Neuron (in vitro differentiated cells): ENCODE results near the gene CD101.

Source experiments
- H2AFZ ChIP-seq: one replicate; pipeline ENCODE4 v1.6.1; 2013; ENCODE audit warnings: low read depth, mild to moderate bottlenecking, inconsistent platforms, low read length, moderate library complexity
- H3K27me3 ChIP-seq: one replicate; pipeline ENCODE4 v1.6.1; 2013; ENCODE audit warnings: low read length; ENCODE audit not compliant: insufficient read depth
- H3K36me3 ChIP-seq: one replicate; pipeline ENCODE4 v1.6.1; 2013; ENCODE audit warnings: low read length; ENCODE audit not compliant: insufficient read depth
- H3K4me1 ChIP-seq: one replicate; pipeline ENCODE4 v1.6.1; 2013; ENCODE audit warnings: low read length; ENCODE audit not compliant: insufficient read depth
- H3K4me3 ChIP-seq: 2 replicates; pipeline ENCODE4 v1.5.1; 2013; ENCODE audit warnings: mild to moderate bottlenecking, low read length, moderate library complexity
- H3K9me3 ChIP-seq: one replicate; pipeline ENCODE4 v1.6.1; 2013; ENCODE audit warnings: low read length

The CD101 gene

GRCh38 chr1:117032681-117033539 lies 31.4 kb downstream of the CD101 start:
- H3K36me3 ChIP-seq, result no peaks in the 10 kb centered on the region
- H2AFZ ChIP-seq, result no peak overlapping the region
- H3K4me3 ChIP-seq, result no peak overlapping the region
- H3K4me1 ChIP-seq, result peaks cover 7% of the 10 kb centered on the region
- H3K27me3 ChIP-seq, result no peaks in the 10 kb centered on the region
- H3K9me3 ChIP-seq, result no peaks in the 10 kb centered on the region

- no peaks in the 10 kb centered on the region for H3K36me3 ChIP-seq
- H3K27me3 ChIP-seq, result no peaks in the 10 kb centered on the region
- H3K4me1 ChIP-seq, result peaks cover 7% of the 10 kb centered on the region
- no peak overlapping the region for H2AFZ ChIP-seq
- H3K9me3 ChIP-seq, result no peaks in the 10 kb centered on the region
- no peak overlapping the region for H3K4me3 ChIP-seq
These were observed 32.2 kb downstream of the CD101 start for GRCh38 chr1:117033772-117034171.

DNA sequence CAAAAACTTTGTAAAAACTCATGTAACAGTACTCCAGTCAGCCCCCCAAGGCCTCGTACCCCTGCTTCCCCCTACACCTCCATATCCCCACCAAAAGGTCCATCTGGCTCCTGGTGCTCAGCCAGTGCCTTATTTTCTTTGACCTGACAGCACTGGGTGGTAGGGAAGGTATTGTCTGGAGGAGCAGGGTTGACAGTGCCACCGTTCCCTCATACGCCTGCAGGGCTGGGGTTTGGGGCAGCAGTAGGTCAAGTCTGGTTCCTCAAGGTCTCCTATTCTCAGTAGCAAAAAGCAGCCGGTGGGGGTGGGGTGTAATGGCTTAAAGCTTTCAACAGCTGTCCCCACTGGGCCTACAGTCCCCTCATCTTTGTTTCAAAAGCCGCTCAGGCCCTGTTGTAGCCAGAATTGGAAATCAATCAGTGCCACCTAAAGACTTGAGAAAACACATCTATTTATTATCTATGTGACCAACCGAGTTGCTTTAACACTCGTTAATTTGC lies 33.3 kb downstream of the CD101 start:
- no peak overlapping the region for H3K4me3 ChIP-seq
- no peaks in the 10 kb centered on the region for H3K36me3 ChIP-seq
- H3K9me3 ChIP-seq, result no peaks in the 10 kb centered on the region
- H3K4me1 ChIP-seq, result peaks cover 7% of the 10 kb centered on the region
- H2AFZ ChIP-seq, result no peak overlapping the region
- no peaks in the 10 kb centered on the region for H3K27me3 ChIP-seq

DNA sequence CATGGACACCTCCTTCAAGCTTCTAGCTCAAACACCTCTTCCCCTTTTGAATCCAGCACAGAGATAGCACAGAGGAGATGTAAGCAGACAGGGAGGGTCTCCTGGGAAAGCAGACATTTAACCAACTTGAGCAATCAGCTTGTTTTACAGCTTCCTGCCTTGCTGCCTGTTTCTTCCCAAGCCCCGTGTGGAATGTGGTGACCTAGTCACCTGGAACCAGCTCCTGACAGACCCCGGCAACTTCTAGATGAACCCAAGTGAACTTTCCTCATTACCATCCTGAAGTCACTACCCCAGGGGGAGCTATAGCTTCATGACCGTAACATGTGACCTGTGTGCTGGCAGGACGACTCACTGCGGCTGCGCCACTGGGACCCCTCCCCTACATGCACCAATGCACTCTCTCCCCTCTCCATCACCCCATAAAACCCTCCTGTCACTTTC lies 34.5 kb downstream of the CD101 start:
- H3K9me3 ChIP-seq, result no peaks in the 10 kb centered on the region
- H3K4me1 ChIP-seq, result peaks cover 7% of the 10 kb centered on the region
- no peak overlapping the region for H3K4me3 ChIP-seq
- H3K36me3 ChIP-seq, result no peaks in the 10 kb centered on the region
- no peaks in the 10 kb centered on the region for H3K27me3 ChIP-seq
- no peak overlapping the region for H2AFZ ChIP-seq

- Histone ChIP-seq H3K4me3 (no peak overlapping the region), H2AFZ (no peak overlapping the region), H3K4me1 (peaks cover 7% of the 10 kb centered on the region), H3K9me3 (no peaks in the 10 kb centered on the region), H3K36me3 (no peaks in the 10 kb centered on the region), H3K27me3 (no peaks in the 10 kb centered on the region)
These were observed 36.2 kb downstream of the CD101 start for GRCh38 chr1:117037802-117038201.

- H2AFZ ChIP-seq, result no peak overlapping the region
- no peaks in the 10 kb centered on the region for H3K36me3 ChIP-seq
- no peaks in the 10 kb centered on the region for H3K9me3 ChIP-seq
- no peak overlapping the region for H3K4me3 ChIP-seq
- H3K4me1 ChIP-seq, result peaks cover 3% of the 10 kb centered on the region
- H3K27me3 ChIP-seq, result no peaks in the 10 kb centered on the region
These were observed 36.7 kb downstream of the CD101 start for GRCh38 chr1:117038236-117038635.

DNA sequence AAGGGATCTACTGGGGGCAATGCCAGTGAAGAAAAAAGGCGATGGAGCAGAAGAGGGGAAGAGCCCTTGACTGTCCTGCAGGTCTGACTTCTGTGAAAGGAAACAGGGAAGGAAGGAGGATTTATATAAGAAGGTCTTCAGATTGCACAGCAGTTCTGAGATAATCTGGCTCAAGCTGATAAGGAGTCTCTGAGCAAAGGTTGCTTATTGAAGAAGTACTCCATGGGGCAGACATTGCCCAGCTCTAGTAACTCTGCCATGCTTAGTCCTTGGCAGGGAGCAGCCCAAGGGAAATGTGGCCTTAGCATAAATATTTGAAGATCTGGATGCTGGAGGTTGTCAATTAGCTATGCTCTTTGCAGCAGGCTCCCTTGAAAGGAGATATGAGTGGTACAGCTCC lies 42.7 kb downstream of the CD101 start:
- Histone ChIP-seq H3K36me3 (no peaks in the 10 kb centered on the region), H3K4me3 (no peak overlapping the region), H3K9me3 (no peaks in the 10 kb centered on the region), H3K27me3 (no peaks in the 10 kb centered on the region), H3K4me1 (no peaks in the 10 kb centered on the region), H2AFZ (no peak overlapping the region)

- no peaks in the 10 kb centered on the region for H3K36me3 ChIP-seq
- no peaks in the 10 kb centered on the region for H3K4me1 ChIP-seq
- no peak overlapping the region for H3K4me3 ChIP-seq
- no peaks in the 10 kb centered on the region for H3K27me3 ChIP-seq
- H2AFZ ChIP-seq, result no peak overlapping the region
- H3K9me3 ChIP-seq, result no peaks in the 10 kb centered on the region
These were observed 44.1 kb downstream of the CD101 start for GRCh38 chr1:117045644-117046043.

DNA sequence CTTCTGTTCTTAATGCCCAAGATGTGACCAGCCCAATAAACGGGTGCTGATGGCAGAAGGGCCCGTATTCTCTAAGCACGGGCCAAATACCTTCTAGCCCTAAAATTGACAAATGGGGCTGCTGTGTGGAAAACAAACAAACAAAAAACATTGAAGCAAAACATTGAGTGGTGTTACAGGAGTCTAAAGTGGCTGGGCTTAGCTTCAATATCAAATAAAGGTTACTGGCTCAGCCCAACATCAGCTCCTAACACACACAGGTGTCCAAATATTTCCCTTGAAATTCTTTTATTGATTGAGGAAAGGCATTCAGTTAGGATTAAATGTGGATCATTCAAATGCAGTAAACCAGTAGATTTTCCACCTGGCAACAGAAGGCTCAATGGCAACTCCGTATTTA lies 45.2 kb downstream of the CD101 start:
- Histone ChIP-seq H3K36me3 (no peaks in the 10 kb centered on the region), H2AFZ (no peak overlapping the region), H3K4me3 (no peak overlapping the region), H3K9me3 (no peaks in the 10 kb centered on the region), H3K4me1 (no peaks in the 10 kb centered on the region), H3K27me3 (no peaks in the 10 kb centered on the region)

GRCh38 chr1:117047271-117047670 lies 45.7 kb downstream of the CD101 start:
- no peaks in the 10 kb centered on the region for H3K4me1 ChIP-seq
- no peak overlapping the region for H2AFZ ChIP-seq
- no peaks in the 10 kb centered on the region for H3K36me3 ChIP-seq
- H3K27me3 ChIP-seq, result no peaks in the 10 kb centered on the region
- no peak overlapping the region for H3K4me3 ChIP-seq
- no peaks in the 10 kb centered on the region for H3K9me3 ChIP-seq

- Histone ChIP-seq H2AFZ (no peak overlapping the region), H3K36me3 (no peaks in the 10 kb centered on the region), H3K4me3 (no peak overlapping the region), H3K9me3 (no peaks in the 10 kb centered on the region), H3K4me1 (no peaks in the 10 kb centered on the region), H3K27me3 (no peaks in the 10 kb centered on the region)
These were observed 48.3 kb downstream of the CD101 start for GRCh38 chr1:117049857-117050256.

- Histone ChIP-seq H3K36me3 (no peaks in the 10 kb centered on the region), H2AFZ (no peak overlapping the region), H3K4me1 (no peaks in the 10 kb centered on the region), H3K9me3 (no peaks in the 10 kb centered on the region), H3K27me3 (no peaks in the 10 kb centered on the region), H3K4me3 (no peak overlapping the region)
These were observed 49.9 kb downstream of the CD101 start for GRCh38 chr1:117051224-117052064.

DNA sequence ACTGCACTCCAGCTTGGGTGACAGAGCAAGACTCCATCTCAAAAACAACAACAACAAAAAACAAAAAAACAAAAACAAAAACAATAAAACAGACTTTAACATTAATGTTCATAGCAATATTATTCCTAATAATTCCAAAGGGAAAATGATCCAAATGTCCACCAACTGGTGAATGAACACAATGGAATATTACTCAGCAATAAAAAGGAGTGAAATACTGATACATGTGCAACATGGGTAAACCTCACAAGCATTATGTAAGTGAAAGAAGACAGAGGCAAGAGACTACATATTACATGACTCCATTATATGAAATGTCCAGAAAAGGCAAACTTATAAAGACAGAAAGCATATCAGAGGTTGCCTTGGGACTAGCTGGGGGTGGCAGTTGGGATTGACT lies 52.5 kb downstream of the CD101 start:
- no peaks in the 10 kb centered on the region for H3K27me3 ChIP-seq
- peaks cover 5% of the 10 kb centered on the region for H3K4me1 ChIP-seq
- no peaks in the 10 kb centered on the region for H3K9me3 ChIP-seq
- H3K4me3 ChIP-seq, result no peak overlapping the region
- H2AFZ ChIP-seq, result no peak overlapping the region
- H3K36me3 ChIP-seq, result no peaks in the 10 kb centered on the region
